HG03457 (cell line): ENCODE results near the gene ADGRL1.
"Not testable (repeated sequence)": the region's sequence is repeated elsewhere in the genome, so short reads cannot be mapped to it uniquely, and the experiment has no call there.

ENCODE experiments used
- ATAC-seq: cut with Tn5 transposase; IDR thresholded peaks from one replicate; pipeline ENCODE4 v1.9.1; 2021; ENCODE audit warnings: moderate number of reproducible peaks; ENCODE audit not compliant: unreplicated experiment

The ADGRL1 gene

GRCh38 chr19:14164724-14165493 lies 41.1 kb downstream of the ADGRL1 start:
- no peak for ATAC-seq

GRCh38 chr19:14164082-14164481 lies 41.9 kb downstream of the ADGRL1 start:
- no peak for ATAC-seq

GRCh38 chr19:14162871-14163297 lies 43.1 kb downstream of the ADGRL1 start:
- ATAC-seq: no peak

- no peak for ATAC-seq
Measured at GRCh38 chr19:14161305-14161704, 44.7 kb downstream of the ADGRL1 start.

GRCh38 chr19:14160017-14160703 lies 45.8 kb downstream of the ADGRL1 start:
- no peak for ATAC-seq

GRCh38 chr19:14159059-14159458 lies 46.9 kb downstream of the ADGRL1 start:
- ATAC-seq: no peak

- ATAC-seq: no peak
Measured at GRCh38 chr19:14158276-14159023, 47.5 kb downstream of the ADGRL1 start.

- no peak for ATAC-seq
Measured at GRCh38 chr19:14156971-14157717, 48.8 kb downstream of the ADGRL1 start.

GRCh38 chr19:14156122-14156521 lies 49.8 kb downstream of the ADGRL1 start:
- no peak for ATAC-seq

- ATAC-seq: no peak
Measured at GRCh38 chr19:14155371-14155770, 50.6 kb downstream of the ADGRL1 start.

- ATAC-seq: no peak
Measured at GRCh38 chr19:14152713-14153112, 53.3 kb downstream of the ADGRL1 start.

- no peak for ATAC-seq
Measured at GRCh38 chr19:14150770-14151661, 55.0 kb downstream of the ADGRL1 start.

- ATAC-seq: no peak
Measured at GRCh38 chr19:14150041-14150769, 55.8 kb downstream of the ADGRL1 start.

GRCh38 chr19:14149509-14149994 lies 56.4 kb downstream of the ADGRL1 start:
- no peak for ATAC-seq

GRCh38 chr19:14148751-14149410 lies 57.1 kb downstream of the ADGRL1 start:
- no peak for ATAC-seq

- no peak for ATAC-seq
Measured at GRCh38 chr19:14147797-14148605, 58.0 kb downstream of the ADGRL1 start.

- no peak for ATAC-seq
Measured at GRCh38 chr19:14146789-14147216, 59.2 kb downstream of the ADGRL1 start.

GRCh38 chr19:14146169-14146568 lies 59.8 kb downstream of the ADGRL1 start:
- ATAC-seq: not testable (repeated sequence)
